ENCODE measurements around the gene GDE1. TPM values are rescaled to one million over a fixed set of nuclear protein-coding genes. Genes with fewer than 3 reads are reported as not detected.

The GDE1 gene
- total and polyA plus RNA-seq, 9 of the 15 experiments (the other 6 are each of a cell fraction or from before 2014, with no cell fraction given) = 18.8 to 40.5 (median 22.3) TPM

DNA sequence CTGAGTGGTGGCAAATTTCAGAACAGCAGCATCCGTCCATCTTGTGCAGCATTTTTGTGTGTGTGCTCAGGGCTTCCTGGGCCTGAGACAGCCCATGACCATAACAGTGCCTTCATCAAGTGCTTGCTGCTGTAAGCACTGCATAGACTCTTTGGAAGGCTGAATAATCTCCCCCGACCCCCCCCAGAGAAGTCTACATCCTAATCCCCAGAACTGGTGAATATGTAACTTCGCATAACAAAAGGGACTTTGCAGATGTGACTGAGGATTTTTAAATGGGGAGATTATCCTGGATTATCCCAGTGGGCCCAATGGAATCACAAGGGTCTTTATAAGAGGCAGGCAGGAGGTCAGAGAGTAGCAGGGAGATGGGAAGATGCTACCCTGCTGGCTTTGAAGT lies 53.6 kb downstream of the GDE1 start:
- no TSS peak for BruUV-seq (replicated peaks)
- no peaks in the 10 kb centered on the region; a peak in 1 of 5 replicates for H3K4me1 ChIP-seq (replicated peaks in 1 of 2; ENCODE audit: control insufficient read depth in 2 of 2, insufficient read depth in 2 of 2, low read length in 2 of 2)
- H3K9ac ChIP-seq (ENCODE audit: insufficient read depth in 1 of 2, low read depth in 2 of 2, low read length in 2 of 2) = no peak overlapping the region
- H3K9me3 ChIP-seq (replicated peaks; ENCODE audit: control insufficient read depth, insufficient read depth, low read depth, low read length) = no peaks in the 10 kb centered on the region
- no peaks in the 10 kb centered on the region for H3K36me3 ChIP-seq (ENCODE audit: control insufficient read depth, insufficient read depth, low read length)
- H3K27ac ChIP-seq (ENCODE audit: extremely low read depth, low read depth, low read length) = no peak overlapping the region
- TF ChIP-seq TCF15 (CRISPR knock-in tag; IDR thresholded peaks at IDR 0.05) = no peak
- TF ChIP-seq POU5F1 (IDR thresholded peaks at IDR 0.05; ENCODE audit: borderline replicate concordance, low read depth, low read length, partially characterized antibody) = no peak
- TF ChIP-seq ZKSCAN3 (CRISPR knock-in tag; IDR thresholded peaks at IDR 0.05) = no peak
- TF ChIP-seq CHD1 (IDR thresholded peaks at IDR 0.05; ENCODE audit: low read length) = no peak
- TF ChIP-seq ETV5 (CRISPR knock-in tag; IDR thresholded peaks at IDR 0.05; ENCODE audit: low read depth) = no peak
- no peak for TF ChIP-seq ZBTB1 (CRISPR knock-in tag; IDR thresholded peaks at IDR 0.05; ENCODE audit: borderline replicate concordance, low read depth)
- no peak for TF ChIP-seq GATAD2A (IDR thresholded peaks at IDR 0.05)
- TF ChIP-seq TAF9B (IDR thresholded peaks at IDR 0.05; ENCODE audit: partially characterized antibody) = no peak
- no peak for TF ChIP-seq ADNP (tag; IDR thresholded peaks at IDR 0.05)
- no peak for TF ChIP-seq DNMT1 (IDR thresholded peaks at IDR 0.05)
- no peak for TF ChIP-seq HDAC8 (tag; IDR thresholded peaks at IDR 0.05)
- TF ChIP-seq MEIS2 (IDR thresholded peaks at IDR 0.05; ENCODE audit: partially characterized antibody) = no peak
- no peak for TF ChIP-seq ZNF3 (CRISPR knock-in tag; IDR thresholded peaks at IDR 0.05)
- TF ChIP-seq SP1 (CRISPR knock-in tag; IDR thresholded peaks at IDR 0.05) = no peak
- TF ChIP-seq HEY1 (CRISPR knock-in tag; IDR thresholded peaks at IDR 0.05; ENCODE audit: borderline replicate concordance) = no peak
- no peak for TF ChIP-seq NR4A1 (CRISPR knock-in tag; IDR thresholded peaks at IDR 0.05)
- TF ChIP-seq NR4A1 (tag; IDR thresholded peaks at IDR 0.05) = no peak
- no peak for TF ChIP-seq RNF219 (CRISPR knock-in tag; IDR thresholded peaks at IDR 0.05)
- TF ChIP-seq, protein P1, sequence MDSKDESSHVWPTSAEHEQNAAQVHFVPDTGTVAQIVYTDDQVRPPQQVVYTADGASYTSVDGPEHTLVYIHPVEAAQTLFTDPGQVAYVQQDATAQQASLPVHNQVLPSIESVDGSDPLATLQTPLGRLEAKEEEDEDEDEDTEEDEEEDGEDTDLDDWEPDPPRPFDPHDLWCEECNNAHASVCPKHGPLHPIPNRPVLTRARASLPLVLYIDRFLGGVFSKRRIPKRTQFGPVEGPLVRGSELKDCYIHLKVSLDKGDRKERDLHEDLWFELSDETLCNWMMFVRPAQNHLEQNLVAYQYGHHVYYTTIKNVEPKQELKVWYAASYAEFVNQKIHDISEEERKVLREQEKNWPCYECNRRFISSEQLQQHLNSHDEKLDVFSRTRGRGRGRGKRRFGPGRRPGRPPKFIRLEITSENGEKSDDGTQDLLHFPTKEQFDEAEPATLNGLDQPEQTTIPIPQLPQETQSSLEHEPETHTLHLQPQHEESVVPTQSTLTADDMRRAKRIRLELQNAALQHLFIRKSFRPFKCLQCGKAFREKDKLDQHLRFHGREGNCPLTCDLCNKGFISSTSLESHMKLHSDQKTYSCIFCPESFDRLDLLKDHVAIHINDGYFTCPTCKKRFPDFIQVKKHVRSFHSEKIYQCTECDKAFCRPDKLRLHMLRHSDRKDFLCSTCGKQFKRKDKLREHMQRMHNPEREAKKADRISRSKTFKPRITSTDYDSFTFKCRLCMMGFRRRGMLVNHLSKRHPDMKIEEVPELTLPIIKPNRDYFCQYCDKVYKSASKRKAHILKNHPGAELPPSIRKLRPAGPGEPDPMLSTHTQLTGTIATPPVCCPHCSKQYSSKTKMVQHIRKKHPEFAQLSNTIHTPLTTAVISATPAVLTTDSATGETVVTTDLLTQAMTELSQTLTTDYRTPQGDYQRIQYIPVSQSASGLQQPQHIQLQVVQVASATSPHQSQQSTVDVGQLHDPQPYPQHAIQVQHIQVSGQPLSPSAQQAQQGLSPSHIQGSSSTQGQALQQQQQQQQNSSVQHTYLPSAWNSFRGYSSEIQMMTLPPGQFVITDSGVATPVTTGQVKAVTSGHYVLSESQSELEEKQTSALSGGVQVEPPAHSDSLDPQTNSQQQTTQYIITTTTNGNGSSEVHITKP (IDR thresholded peaks at IDR 0.05; ENCODE audit: partially characterized antibody) = no peak
- TF ChIP-seq TCF7 (IDR thresholded peaks at IDR 0.05; ENCODE audit: borderline replicate concordance) = no peak
- no peak overlapping the region for H2AFZ ChIP-seq (ENCODE audit: low read depth, low read length)
- no peaks in the 10 kb centered on the region for H3K27me3 ChIP-seq (ENCODE audit: control insufficient read depth in 2 of 2, insufficient read depth in 2 of 2, low read length in 2 of 2)
- POLR2A ChIA-PET = interaction anchor here (0.7 kb wide), 1 partner anchor 1930 kb away, joined by 3 read pairs; no protein-coding TSS in a partner anchor
- intact Hi-C loops (cut with micrococcal nuclease) = loop anchor here (5.0 kb wide), 1 partner anchor 351 kb away; no protein-coding TSS in a partner anchor
- DNase-seq (ENCODE audit: extremely low read depth in 1 of 4, low spot score in 3 of 4) = no peak
- no peak overlapping the region for H3K4me3 ChIP-seq
- in situ Hi-C loops (cut with MboI) = no loop called here
- no peaks in the 10 kb centered on the region for H3K79me2 ChIP-seq (ENCODE audit: control insufficient read depth, insufficient read depth, low read length)
- no peak for ATAC-seq
- H3K9me1 ChIP-seq (ENCODE audit: control insufficient read depth, insufficient read depth, low read length) = no peaks in the 10 kb centered on the region
- no peak overlapping the region for H3K4me2 ChIP-seq (ENCODE audit: insufficient read depth, low read length)
- WGBS (ENCODE audit: insufficient coverage, low coverage, missing lambda C conversion rate) = 41% methylated on average over 3 of the region's 3 CpGs
- CTCF ChIA-PET (ENCODE audit: low intra/inter-chr PET ratio) = no interaction called here
- no peaks in the 10 kb centered on the region for H4K20me1 ChIP-seq (replicated peaks; ENCODE audit: control insufficient read depth, insufficient read depth, low read length)
- no peak for FAIRE-seq
